Measurements from ENCODE around the gene PPAN. TPM values are rescaled to one million over a fixed set of nuclear protein-coding genes. Genes with fewer than 3 reads are reported as not detected.

PPAN gene
- total RNA-seq, 4 donors from 2014 or later = 25.7 to 45.3 (median 35.8) TPM

DNA sequence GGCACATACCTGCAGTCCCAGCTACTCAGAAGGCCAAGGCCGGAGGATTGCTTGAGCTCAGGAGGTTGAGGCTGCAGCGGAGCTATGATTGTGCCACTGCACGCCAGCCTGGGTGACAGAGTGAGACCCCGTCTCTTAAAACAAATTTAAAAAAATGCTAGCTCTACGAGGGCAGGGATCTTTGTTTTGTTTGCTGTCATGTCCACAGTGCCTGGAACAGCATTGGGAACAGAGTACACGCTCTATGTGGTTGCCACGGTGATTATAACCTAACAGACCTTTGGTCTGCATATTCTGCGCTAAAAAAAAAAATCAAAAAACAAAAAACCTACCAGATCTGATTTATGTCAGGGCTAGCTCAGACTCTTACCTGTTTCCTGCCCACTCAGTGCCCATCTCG is 22.3 kb upstream of the PPAN start:
- H3K36me3 ChIP-seq = peaks cover 0 to under 1% (median 0%) of the 10 kb centered on the region in 3 donors
- H3K9me3 ChIP-seq = no peaks in the 10 kb centered on the region
- H3K27me3 ChIP-seq = no peaks in the 10 kb centered on the region
- H3K27ac ChIP-seq = no peak overlapping the region
- H3K4me3 ChIP-seq = no peak overlapping the region
- H3K4me1 ChIP-seq = peaks cover 0 to 15% (median 2%) of the 10 kb centered on the region in 4 donors
- DNase-seq (ENCODE audit: low spot score in 2 of 2) = no peak
- TF ChIP-seq POLR2A (IDR thresholded peaks at IDR 0.05) = no peak
- WGBS, 2 donors = 76 to 83% methylated on average over 9 of the region's 9 CpGs

DNA sequence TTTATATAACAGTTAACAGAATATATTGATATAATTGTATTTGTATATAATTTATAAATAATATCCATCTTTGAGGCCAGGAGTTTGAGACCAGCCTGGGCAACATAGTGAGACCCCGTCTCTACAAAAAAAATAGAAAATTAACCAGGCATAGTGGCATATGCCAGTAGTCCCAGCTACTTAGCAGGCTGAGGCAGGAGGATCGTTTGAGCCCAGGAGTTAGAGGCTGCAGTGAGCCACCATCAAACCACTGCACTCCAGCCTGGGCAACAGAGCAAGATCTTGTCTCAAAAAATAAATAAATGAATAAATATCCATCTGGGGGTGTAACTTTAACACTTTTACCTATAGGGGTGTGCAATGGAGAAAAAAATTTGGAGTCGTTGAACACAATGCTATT is 21.4 kb upstream of the PPAN start:
- Histone ChIP-seq H3K4me3 (no peak overlapping the region), H3K4me1 (peaks cover 0 to 15% (median 2%) of the 10 kb centered on the region in 4 donors), H3K36me3 (peaks cover 0 to 9% (median 0%) of the 10 kb centered on the region in 3 donors), H3K27ac (peak overlapping the region in 1 of 4 donors; percentile 98), H3K9me3 (no peaks in the 10 kb centered on the region), H3K27me3 (no peaks in the 10 kb centered on the region)
- 57 to 67% methylated on average over 3 of the region's 3 CpGs for WGBS, 2 donors
- TF ChIP-seq POLR2A (IDR thresholded peaks at IDR 0.05) (no peak), EP300 (IDR thresholded peaks at IDR 0.05) (no peak)
- TF ChIP-seq, protein P1, sequence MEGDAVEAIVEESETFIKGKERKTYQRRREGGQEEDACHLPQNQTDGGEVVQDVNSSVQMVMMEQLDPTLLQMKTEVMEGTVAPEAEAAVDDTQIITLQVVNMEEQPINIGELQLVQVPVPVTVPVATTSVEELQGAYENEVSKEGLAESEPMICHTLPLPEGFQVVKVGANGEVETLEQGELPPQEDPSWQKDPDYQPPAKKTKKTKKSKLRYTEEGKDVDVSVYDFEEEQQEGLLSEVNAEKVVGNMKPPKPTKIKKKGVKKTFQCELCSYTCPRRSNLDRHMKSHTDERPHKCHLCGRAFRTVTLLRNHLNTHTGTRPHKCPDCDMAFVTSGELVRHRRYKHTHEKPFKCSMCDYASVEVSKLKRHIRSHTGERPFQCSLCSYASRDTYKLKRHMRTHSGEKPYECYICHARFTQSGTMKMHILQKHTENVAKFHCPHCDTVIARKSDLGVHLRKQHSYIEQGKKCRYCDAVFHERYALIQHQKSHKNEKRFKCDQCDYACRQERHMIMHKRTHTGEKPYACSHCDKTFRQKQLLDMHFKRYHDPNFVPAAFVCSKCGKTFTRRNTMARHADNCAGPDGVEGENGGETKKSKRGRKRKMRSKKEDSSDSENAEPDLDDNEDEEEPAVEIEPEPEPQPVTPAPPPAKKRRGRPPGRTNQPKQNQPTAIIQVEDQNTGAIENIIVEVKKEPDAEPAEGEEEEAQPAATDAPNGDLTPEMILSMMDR (IDR thresholded peaks at IDR 0.05) = no peak
- DNase-seq (ENCODE audit: low spot score in 2 of 2) = no peak

DNA sequence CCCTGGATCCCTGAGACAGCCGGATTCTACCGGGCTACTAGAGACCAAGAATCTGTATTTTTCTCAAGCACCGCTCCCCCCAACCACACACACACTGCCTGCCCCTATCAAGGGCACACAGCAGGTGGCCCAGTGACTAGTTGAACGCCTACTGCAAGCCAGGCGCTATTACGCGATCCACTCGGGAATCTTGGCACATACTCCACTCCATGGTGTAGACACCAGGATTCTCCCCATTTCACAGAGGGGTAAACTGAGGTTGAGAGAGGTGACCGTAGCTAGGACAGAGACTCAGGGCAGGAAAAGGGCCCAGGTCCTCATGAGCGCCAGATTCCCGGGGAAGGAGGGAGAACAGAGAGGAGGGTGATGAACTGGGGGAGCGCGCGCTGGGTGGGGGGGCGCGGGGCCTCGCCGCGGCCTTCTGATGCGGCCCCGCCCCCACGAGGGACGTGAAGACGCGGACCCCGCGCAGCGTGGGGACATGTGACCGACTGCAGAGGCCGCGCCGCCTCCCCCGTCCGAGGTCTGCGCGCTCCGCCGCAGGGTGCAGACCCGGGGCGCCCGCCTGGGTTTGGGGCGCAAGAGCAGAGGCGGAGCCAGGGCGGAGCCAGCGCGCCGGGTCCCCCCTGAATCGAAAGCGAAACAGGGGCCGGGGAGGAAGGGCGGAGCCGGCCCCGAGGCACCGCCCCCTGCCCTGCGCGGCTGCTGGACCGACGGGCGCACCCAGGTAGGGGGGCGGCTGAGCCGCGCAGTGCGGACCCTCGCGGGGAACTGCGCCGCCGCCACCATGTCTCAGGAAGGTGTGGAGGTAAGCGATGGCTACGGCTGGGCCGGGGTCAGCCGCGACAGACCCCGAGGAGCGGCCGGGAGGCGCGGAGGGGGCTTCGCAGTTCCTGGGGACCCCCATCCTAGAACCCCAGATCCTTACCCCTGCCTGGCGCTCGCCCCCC is 20.2 kb upstream of the PPAN start, which contains the start of gene SHFL:
SHFL (plus strand) TSS at position 677 of the 950 bp plus-strand sequence; CDS start at position 788, 111 bp downstream.
- Histone ChIP-seq H3K27ac (peak within 1 kb of the TSS; percentile 87 to 98 (median 92)), H3K9me3 (peaks cover 0 to 10% (median 0%) of the 10 kb centered on the region in 4 donors), H3K4me1 (peaks cover 0 to 15% (median 2%) of the 10 kb centered on the region in 4 donors), H3K36me3 (peaks cover 0 to 20% (median 0%) of the 10 kb centered on the region in 3 donors), H3K4me3 (peak within 1 kb of the TSS; percentile 91 to 99 (median 94)), H3K27me3 (no peaks in the 10 kb centered on the region)
- peak; percentile 50 to 59 for DNase-seq (ENCODE audit: low spot score in 2 of 2)
- 4 to 7% methylated on average over 31 to 55 of the region's 81 CpGs for WGBS, 2 donors
- peak in 1 of 2 donors; percentile 10 for TF ChIP-seq EP300 (IDR thresholded peaks at IDR 0.05)
- TF ChIP-seq, protein P1 (IDR thresholded peaks at IDR 0.05) = peak in 1 of 5 experiments; percentile 16
- TF ChIP-seq POLR2A (IDR thresholded peaks at IDR 0.05) = no peak

DNA sequence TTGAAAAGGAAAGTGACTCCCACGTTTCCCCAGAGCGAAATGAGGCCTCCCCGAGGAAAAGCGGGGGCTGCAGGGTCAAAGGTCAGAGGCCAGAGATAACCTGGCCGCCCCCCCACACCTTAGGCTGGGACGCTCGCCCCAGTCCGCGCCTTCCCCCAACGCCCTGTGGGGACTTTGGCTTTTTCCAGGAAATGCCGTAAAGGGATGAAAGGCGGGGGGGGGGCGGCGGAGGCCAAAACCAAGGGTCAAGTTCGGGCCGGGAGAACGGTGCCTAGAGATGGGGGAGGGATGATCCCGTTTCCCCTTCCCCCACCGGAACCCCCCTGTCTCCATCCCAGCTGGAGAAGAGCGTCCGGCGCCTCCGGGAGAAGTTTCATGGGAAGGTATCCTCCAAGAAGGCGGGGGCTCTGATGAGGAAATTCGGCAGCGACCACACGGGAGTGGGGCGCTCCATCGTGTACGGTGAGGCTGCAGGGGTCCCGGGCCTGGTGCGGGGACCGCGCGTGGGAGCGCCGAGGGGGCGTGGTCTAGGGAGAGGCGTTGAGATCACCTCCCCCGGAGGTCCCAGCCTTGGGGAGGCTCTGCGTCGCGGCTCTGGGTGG is 19.5 kb upstream of the PPAN start:
- 6 to 7% methylated on average over 38 to 39 of the region's 43 CpGs for WGBS, 2 donors

More for the DNA sequence above, 19.5 kb upstream of the PPAN start:
- DNase-seq (ENCODE audit: low spot score in 2 of 2) = no peak
- peak overlapping the region; percentile 87 to 98 (median 92) for H3K27ac ChIP-seq
- no peak for TF ChIP-seq POLR2A (IDR thresholded peaks at IDR 0.05)
- TF ChIP-seq, protein P1 (IDR thresholded peaks at IDR 0.05) = no peak
- no peak for TF ChIP-seq EP300 (IDR thresholded peaks at IDR 0.05)
- H3K4me1 ChIP-seq = peaks cover 0 to 15% (median 2%) of the 10 kb centered on the region in 4 donors
- peaks cover 0 to 15% (median 0%) of the 10 kb centered on the region in 4 donors for H3K9me3 ChIP-seq
- peak overlapping the region; percentile 91 to 99 (median 94) for H3K4me3 ChIP-seq
- H3K27me3 ChIP-seq = no peaks in the 10 kb centered on the region
- H3K36me3 ChIP-seq = peaks cover 0 to 28% (median 5%) of the 10 kb centered on the region in 3 donors

All from tibial nerve (tissue), 4 donors.